ENCODE results near the gene ASCC2. TPM values are rescaled to one million over a fixed set of nuclear protein-coding genes. Genes with fewer than 3 reads are reported as not detected.
A peak's percentile ranks its signal among the peaks of the same experiment; 100 is the strongest.

Gene ASCC2
- total RNA-seq, 1 donor from 2014 or later, result 44.6 TPM

DNA sequence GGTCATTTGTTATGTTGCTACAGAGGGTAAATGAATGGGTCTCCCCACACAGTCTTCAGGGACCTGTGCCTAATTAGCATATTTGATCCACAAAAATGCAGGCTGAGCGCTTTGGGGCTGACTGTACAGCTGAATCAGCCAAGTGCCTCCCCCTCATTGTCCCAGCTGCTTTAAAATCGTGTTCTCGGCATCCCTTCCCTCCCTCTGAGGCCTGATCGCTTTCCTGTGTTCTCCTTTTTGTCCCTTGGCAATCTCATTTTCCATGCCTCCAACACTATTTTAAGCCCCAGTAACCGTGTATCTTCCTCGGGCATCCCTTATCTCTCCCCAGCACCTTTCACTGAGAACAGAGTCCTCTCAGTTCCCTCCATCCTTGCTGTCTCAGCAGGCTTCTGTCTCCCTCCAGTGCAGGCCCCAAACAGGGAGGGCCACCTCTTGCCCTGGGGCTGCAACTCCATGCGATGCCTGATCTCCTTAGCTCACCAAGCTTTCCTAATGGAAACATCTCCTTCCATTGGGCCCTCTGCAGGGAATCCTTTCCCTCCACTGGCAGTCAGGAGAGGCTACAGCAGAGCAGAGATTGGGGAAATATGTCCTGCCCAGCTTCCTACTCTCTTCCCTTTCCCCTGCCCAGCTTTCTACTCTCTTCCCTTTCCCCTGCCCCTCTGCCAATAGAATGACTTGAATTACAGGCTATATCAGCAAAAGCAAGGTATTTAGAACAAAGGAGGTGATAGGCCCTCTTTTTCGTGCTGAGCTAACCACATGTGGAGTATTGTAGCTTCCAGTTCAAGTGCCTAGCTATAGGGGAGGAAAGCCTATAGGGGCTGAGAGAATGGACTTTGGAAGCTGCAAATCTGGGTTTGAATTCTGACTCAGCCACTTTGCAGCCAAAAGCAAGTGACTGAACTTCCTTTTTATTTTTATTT, 57.1 kb downstream of the ASCC2 start:
- TF ChIP-seq, protein P1, sequence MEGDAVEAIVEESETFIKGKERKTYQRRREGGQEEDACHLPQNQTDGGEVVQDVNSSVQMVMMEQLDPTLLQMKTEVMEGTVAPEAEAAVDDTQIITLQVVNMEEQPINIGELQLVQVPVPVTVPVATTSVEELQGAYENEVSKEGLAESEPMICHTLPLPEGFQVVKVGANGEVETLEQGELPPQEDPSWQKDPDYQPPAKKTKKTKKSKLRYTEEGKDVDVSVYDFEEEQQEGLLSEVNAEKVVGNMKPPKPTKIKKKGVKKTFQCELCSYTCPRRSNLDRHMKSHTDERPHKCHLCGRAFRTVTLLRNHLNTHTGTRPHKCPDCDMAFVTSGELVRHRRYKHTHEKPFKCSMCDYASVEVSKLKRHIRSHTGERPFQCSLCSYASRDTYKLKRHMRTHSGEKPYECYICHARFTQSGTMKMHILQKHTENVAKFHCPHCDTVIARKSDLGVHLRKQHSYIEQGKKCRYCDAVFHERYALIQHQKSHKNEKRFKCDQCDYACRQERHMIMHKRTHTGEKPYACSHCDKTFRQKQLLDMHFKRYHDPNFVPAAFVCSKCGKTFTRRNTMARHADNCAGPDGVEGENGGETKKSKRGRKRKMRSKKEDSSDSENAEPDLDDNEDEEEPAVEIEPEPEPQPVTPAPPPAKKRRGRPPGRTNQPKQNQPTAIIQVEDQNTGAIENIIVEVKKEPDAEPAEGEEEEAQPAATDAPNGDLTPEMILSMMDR (conservative IDR thresholded peaks at IDR 0.05), result no peak
- H3K4me1 Mint-ChIP-seq, result peaks cover 21% of the 10 kb centered on the region
- no peak for DNase-seq (ENCODE audit: low read depth, low spot score)

GRCh38 chr22:29780220-29780619, 57.9 kb downstream of the ASCC2 start:
- Mint-ChIP-seq H3K4me1 (peaks cover 20% of the 10 kb centered on the region), H3K27me3 (ENCODE audit: low read depth) (no peaks in the 10 kb centered on the region), H3K4me3 (no peak overlapping the region), H3K9me3 (no peaks in the 10 kb centered on the region), H3K36me3 (ENCODE audit: low read depth) (no peaks in the 10 kb centered on the region), H3K27ac (ENCODE audit: unreplicated experiment) (no peak overlapping the region)
- no peak for DNase-seq (ENCODE audit: low read depth, low spot score)
- TF ChIP-seq, protein P1 (conservative IDR thresholded peaks at IDR 0.05), result no peak

More for the DNA sequence above, 57.1 kb downstream of the ASCC2 start:
- Mint-ChIP-seq H3K4me3 (no peak overlapping the region), H3K27me3 (ENCODE audit: low read depth) (no peaks in the 10 kb centered on the region), H3K36me3 (ENCODE audit: low read depth) (no peaks in the 10 kb centered on the region), H3K27ac (ENCODE audit: unreplicated experiment) (peak overlapping the region; percentile 54), H3K9me3 (no peaks in the 10 kb centered on the region)

GRCh38 chr22:29773233-29773632, 64.8 kb downstream of the ASCC2 start:
- no peak for DNase-seq (ENCODE audit: low read depth, low spot score)
- Mint-ChIP-seq H3K9me3 (no peaks in the 10 kb centered on the region), H3K4me1 (peaks cover 3% of the 10 kb centered on the region), H3K27me3 (ENCODE audit: low read depth) (no peaks in the 10 kb centered on the region), H3K27ac (ENCODE audit: unreplicated experiment) (no peak overlapping the region), H3K4me3 (peak overlapping the region; percentile 24), H3K36me3 (ENCODE audit: low read depth) (peaks cover 2% of the 10 kb centered on the region)
- TF ChIP-seq, protein P1 (conservative IDR thresholded peaks at IDR 0.05), result no peak

DNA sequence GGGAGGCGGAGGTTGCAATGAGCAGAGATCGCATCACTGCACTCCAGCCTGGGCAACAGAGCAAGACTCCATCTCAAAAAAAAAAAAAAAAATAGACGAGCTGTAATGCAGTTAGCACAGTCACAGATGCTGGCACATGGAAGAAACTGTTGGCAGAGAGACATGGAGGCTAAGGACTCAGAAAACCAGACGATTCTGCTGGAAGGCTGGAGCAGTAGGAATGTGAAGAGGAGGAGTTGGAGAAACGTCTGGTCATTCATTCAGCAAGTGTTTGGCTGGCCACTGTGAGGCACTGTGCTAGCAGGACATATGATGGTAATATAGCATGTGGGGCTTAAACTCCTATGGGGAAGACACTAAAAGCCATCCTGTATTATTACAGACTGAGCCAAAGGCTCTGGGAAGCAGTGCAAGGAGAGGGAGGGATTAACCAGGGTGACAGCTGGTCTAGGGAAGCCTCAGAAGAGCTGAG, 65.9 kb downstream of the ASCC2 start:
- no peaks in the 10 kb centered on the region for H3K9me3 Mint-ChIP-seq
- TF ChIP-seq, protein P1 (conservative IDR thresholded peaks at IDR 0.05), result peak; percentile 41
- peak overlapping the region; percentile 81 for H3K4me3 Mint-ChIP-seq
- H3K4me1 Mint-ChIP-seq, result peaks cover 12% of the 10 kb centered on the region
- peak overlapping the region; percentile 9 for H3K27ac Mint-ChIP-seq (ENCODE audit: unreplicated experiment)
- no peak for DNase-seq (ENCODE audit: low read depth, low spot score)
- H3K36me3 Mint-ChIP-seq (ENCODE audit: low read depth), result peaks cover 2% of the 10 kb centered on the region
- no peaks in the 10 kb centered on the region for H3K27me3 Mint-ChIP-seq (ENCODE audit: low read depth)

- Mint-ChIP-seq H3K27ac (ENCODE audit: unreplicated experiment) (no peak overlapping the region), H3K4me1 (peaks cover 28% of the 10 kb centered on the region), H3K27me3 (ENCODE audit: low read depth) (no peaks in the 10 kb centered on the region), H3K4me3 (peak overlapping the region; percentile 76), H3K36me3 (ENCODE audit: low read depth) (peaks cover 2% of the 10 kb centered on the region), H3K9me3 (no peaks in the 10 kb centered on the region)
- TF ChIP-seq, protein P1 (conservative IDR thresholded peaks at IDR 0.05), result no peak
- DNase-seq (ENCODE audit: low read depth, low spot score), result no peak
Observed at GRCh38 chr22:29769723-29770321, 68.3 kb downstream of the ASCC2 start.
